A673 (cell line): ENCODE measurements around the gene RIPOR3. TPM values are rescaled to one million over a fixed set of nuclear protein-coding genes. Genes with fewer than 3 reads are reported as not detected.
A peak's percentile ranks its signal among the peaks of the same experiment; 100 is the strongest.

Source experiments
- BruUV-seq: library from RNA; stranded (reverse); fragments of 400-500 nt; replicated peaks from 2 replicates; lab custom pipeline; 2021; lab: Mats Ljungman, UMichigan
- CTCF ChIA-PET: fragments of 300-600 bp; sonication (Branson Sonifier 250); formaldehyde crosslinking; loops from one replicate; lab custom pipeline; 2022; ENCODE audit warnings: antibody characterized with exemption; lab: Charles Lee
- POLR2A ChIA-PET: fragments of 300-600 bp; sonication (Branson Sonifier 250); formaldehyde crosslinking; loops from one replicate; lab custom pipeline; 2022; ENCODE audit warnings: antibody characterized with exemption; ENCODE audit not compliant: low non-redundant PET; lab: Charles Lee
- DNase-seq: peaks from one replicate; pipeline ENCODE4 v3.0.0-alpha.2; 2015; ENCODE audit warnings: low spot score
- H3K27ac ChIP-seq: fragments of 200-600 bp; sonication (generic); 2 replicates; pipeline ENCODE4 v1.5.1; 2016; ENCODE audit warnings: mixed run types, low read depth, mild to moderate bottlenecking, mixed read lengths, antibody characterized with exemption, low read length; ENCODE audit not compliant: poor library complexity, severe bottlenecking
- H3K27me3 ChIP-seq: fragments of 200-600 bp; sonication (generic); replicated peaks from 2 replicates; pipeline ENCODE4 v1.6.1; 2017; ENCODE audit warnings: mixed run types, low read depth, mild to moderate bottlenecking, mixed read lengths, antibody characterized with exemption, low read length; ENCODE audit not compliant: insufficient read depth, poor library complexity
- H3K36me3 ChIP-seq: fragments of 200-600 bp; sonication (generic); 2 replicates; pipeline ENCODE4 v1.6.1; 2016; ENCODE audit warnings: mixed run types, mild to moderate bottlenecking, mixed read lengths, antibody characterized with exemption, low read length; ENCODE audit not compliant: insufficient read depth, poor library complexity, severe bottlenecking
- H3K4me1 ChIP-seq: fragments of 200-600 bp; sonication (generic); 2 replicates; pipeline ENCODE4 v1.6.1; 2017; ENCODE audit warnings: mixed run types, mild to moderate bottlenecking, mixed read lengths, antibody characterized with exemption, low read length; ENCODE audit not compliant: insufficient read depth, poor library complexity, severe bottlenecking
- H3K4me3 ChIP-seq: fragments of 200-600 bp; sonication (generic); 2 replicates; pipeline ENCODE4 v1.5.1; 2016; ENCODE audit warnings: low read depth, mixed run types, mild to moderate bottlenecking, mixed read lengths, low read length; ENCODE audit not compliant: poor library complexity, severe bottlenecking
- H3K9me3 ChIP-seq: fragments of 200-600 bp; sonication (generic); 2 replicates; pipeline ENCODE4 v1.6.1; 2016; ENCODE audit warnings: mixed run types, low read depth, mild to moderate bottlenecking, mixed read lengths, antibody characterized with exemption, low read length; ENCODE audit not compliant: poor library complexity, severe bottlenecking
- EZH2 ChIP-seq: fragments of 200-600 bp; sonication (generic); IDR thresholded peaks from 2 replicates; pipeline ENCODE4 v1.6.1; 2017; ENCODE audit warnings: borderline replicate concordance, low read depth, mild to moderate bottlenecking, mixed read lengths, antibody characterized with exemption, low read length; ENCODE audit not compliant: poor library complexity, severe bottlenecking
- intact Hi-C: fragments of 100-400 bp; cut with micrococcal nuclease; formaldehyde crosslinking; loops from one replicate; pipeline ENCODE4 v1.10.0; 2022; ENCODE audit not compliant: unreplicated experiment
- total RNA-seq: library from RNA; stranded (reverse); gene quantifications from 2 replicates; pipeline ENCODE4 v1.2.3, GENCODE V29; 2021
- TF ChIP-seq, protein P1 (sequence below): fragments of 300-800, 200-600 bp; sonication (generic); conservative IDR thresholded peaks from 2 replicates; pipeline ENCODE4 v1.5.1; 2017; ENCODE audit warnings: low read depth, mild to moderate bottlenecking, antibody characterized with exemption, low read length, moderate library complexity, mixed read lengths

RIPOR3 gene
- total RNA-seq, 1 experiment from 2014 or later = 19.1 TPM

DNA sequence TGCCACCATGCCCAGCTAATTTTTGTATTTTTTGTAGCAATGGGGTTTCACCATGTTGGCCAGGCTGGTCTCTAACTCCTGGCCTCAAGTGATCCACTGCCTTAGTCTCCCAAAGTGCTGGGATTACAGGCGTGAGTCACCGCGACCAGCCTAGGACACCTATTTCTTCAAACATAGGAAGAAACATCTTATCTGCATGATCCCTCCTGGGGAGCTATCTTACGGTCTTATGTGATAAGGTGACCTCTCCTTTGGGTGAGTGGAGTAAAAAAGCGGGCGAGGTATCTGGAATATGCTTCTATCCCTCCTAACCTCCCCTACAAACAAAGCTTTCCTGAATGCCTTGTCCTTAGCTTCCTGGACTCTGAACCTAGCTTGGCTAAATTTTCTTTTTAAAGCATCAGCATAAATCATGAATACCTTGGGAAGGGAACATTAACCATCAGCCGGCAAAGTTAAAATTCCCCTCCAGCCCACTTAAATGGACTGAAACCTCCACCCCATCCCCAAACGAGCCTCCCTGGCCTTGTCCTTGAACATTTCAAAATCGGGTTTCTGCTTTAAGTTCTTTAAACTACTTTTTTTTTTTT, 24.5 kb downstream of the RIPOR3 start:
- Histone ChIP-seq H3K9me3 (no peaks in the 10 kb centered on the region), H3K27me3 (no peaks in the 10 kb centered on the region), H3K27ac (no peak overlapping the region), H3K4me1 (peaks cover 7% of the 10 kb centered on the region), H3K36me3 (no peaks in the 10 kb centered on the region), H3K4me3 (no peak overlapping the region)
- TF ChIP-seq EZH2 = no peak
- TF ChIP-seq, protein P1, sequence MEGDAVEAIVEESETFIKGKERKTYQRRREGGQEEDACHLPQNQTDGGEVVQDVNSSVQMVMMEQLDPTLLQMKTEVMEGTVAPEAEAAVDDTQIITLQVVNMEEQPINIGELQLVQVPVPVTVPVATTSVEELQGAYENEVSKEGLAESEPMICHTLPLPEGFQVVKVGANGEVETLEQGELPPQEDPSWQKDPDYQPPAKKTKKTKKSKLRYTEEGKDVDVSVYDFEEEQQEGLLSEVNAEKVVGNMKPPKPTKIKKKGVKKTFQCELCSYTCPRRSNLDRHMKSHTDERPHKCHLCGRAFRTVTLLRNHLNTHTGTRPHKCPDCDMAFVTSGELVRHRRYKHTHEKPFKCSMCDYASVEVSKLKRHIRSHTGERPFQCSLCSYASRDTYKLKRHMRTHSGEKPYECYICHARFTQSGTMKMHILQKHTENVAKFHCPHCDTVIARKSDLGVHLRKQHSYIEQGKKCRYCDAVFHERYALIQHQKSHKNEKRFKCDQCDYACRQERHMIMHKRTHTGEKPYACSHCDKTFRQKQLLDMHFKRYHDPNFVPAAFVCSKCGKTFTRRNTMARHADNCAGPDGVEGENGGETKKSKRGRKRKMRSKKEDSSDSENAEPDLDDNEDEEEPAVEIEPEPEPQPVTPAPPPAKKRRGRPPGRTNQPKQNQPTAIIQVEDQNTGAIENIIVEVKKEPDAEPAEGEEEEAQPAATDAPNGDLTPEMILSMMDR = no peak
- no peak for DNase-seq
- intact Hi-C loops = no loop called here
- no TSS peak for BruUV-seq
- ChIA-PET POLR2A (no interaction called here), CTCF (no interaction called here)

DNA sequence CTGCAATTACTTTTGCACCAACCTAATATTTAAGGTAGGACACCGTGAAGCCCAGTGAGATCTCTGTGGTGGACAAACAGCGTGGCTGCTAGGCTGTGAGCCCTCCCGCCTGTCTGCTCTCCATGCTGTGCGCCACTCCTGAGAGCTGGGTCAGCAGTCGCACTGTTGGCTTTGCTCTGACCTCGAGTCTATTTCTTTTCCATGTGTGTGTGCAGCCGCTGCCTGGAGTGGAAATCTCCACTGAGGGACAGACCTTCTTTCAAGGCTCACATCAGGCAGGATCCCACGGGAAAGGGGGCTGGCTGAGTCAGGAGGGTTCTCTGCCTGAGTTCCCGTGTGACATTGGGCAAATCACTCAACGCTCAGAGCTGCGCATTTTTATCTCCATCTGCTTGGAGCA, 27.1 kb downstream of the RIPOR3 start:
- POLR2A ChIA-PET = no interaction called here
- CTCF ChIA-PET = no interaction called here
- no peak overlapping the region for H3K27ac ChIP-seq
- H3K4me1 ChIP-seq = no peaks in the 10 kb centered on the region
- BruUV-seq = no TSS peak
- no peak for DNase-seq
- no peaks in the 10 kb centered on the region for H3K9me3 ChIP-seq
- TF ChIP-seq, protein P1 = no peak
- TF ChIP-seq EZH2 = no peak
- intact Hi-C loops = no loop called here
- no peak overlapping the region for H3K4me3 ChIP-seq
- H3K36me3 ChIP-seq = no peaks in the 10 kb centered on the region
- no peaks in the 10 kb centered on the region for H3K27me3 ChIP-seq

DNA sequence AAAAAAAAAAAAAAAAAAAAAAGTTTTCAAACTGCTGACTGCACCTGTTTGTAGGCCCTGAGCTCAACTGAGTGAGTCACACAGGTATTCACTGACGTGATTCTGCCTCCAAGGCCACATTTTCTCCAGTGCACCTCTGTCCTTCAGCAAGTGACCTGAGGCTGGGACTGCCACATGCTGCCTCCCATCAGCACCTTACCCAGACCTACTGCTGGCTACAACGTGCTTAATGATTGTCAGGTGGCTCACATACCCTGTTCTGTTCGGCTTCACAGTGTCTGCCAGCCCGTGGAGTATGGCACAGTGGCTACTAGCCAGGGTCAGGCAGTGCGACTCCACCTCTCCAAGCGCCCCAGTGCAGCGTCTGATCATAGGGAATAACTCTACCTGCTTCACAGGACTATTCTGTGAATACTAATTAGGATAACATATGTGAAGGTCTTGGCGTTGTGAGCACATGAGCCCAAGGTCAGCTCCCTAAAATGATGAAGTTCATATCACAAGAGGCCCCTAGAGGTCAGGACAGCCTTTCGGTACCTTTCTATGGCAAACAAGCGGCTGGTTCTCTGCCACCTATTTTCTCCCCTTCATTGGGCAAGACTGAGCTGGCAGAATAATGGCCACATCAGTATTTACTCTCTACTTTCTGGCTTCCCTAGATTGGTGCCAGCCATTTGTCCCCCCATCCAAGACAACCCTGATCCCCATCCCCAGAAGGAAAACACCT, 28.1 kb downstream of the RIPOR3 start:
- H3K4me3 ChIP-seq = no peak overlapping the region
- TF ChIP-seq, protein P1 = peak; percentile 32; the same call in 1 of the 2 replicates
- TF ChIP-seq EZH2 = no peak
- no peak overlapping the region for H3K27ac ChIP-seq
- no peaks in the 10 kb centered on the region for H3K9me3 ChIP-seq
- CTCF ChIA-PET = interaction anchor here (0.6 kb wide), 1 partner anchor 124 kb away, joined by 4 read pairs; no protein-coding TSS in a partner anchor
- H3K4me1 ChIP-seq = no peaks in the 10 kb centered on the region
- POLR2A ChIA-PET = no interaction called here
- BruUV-seq = no TSS peak
- DNase-seq = no peak
- intact Hi-C loops = no loop called here
- no peaks in the 10 kb centered on the region for H3K27me3 ChIP-seq
- H3K36me3 ChIP-seq = no peaks in the 10 kb centered on the region
